ENCODE measurements around the gene COX10. TPM values are rescaled to one million over a fixed set of nuclear protein-coding genes. Genes with fewer than 3 reads are reported as not detected.

Gene COX10
- total and polyA plus RNA-seq, 9 donors = 11.4 to 16.1 (median 14.1) TPM

GRCh38 chr17:14113137-14113536, 43.8 kb downstream of the COX10 start:
- no peak for DNase-seq

GRCh38 chr17:14116263-14117024, 47.1 kb downstream of the COX10 start:
- WGBS (ENCODE audit: insufficient coverage) = 100% methylated on average over 3 of the region's 4 CpGs

More at GRCh38 chr17:14113137-14113536, 43.8 kb downstream of the COX10 start:
- no peaks in the 10 kb centered on the region for H3K36me3 ChIP-seq (ENCODE audit: control insufficient read depth, insufficient read depth, low read length)
- H3K4me1 ChIP-seq (ENCODE audit: control insufficient read depth, insufficient read depth, low read length) = no peaks in the 10 kb centered on the region
- no CpG with 5 or more reads among the region's 1 CpG for WGBS (ENCODE audit: insufficient coverage)
- no peaks in the 10 kb centered on the region for H3K27me3 ChIP-seq (ENCODE audit: control insufficient read depth, insufficient read depth, low read length)
- no peak overlapping the region for H3K4me3 ChIP-seq (ENCODE audit: low read length)
- H3K27ac ChIP-seq (ENCODE audit: low read length) = no peak overlapping the region
- no peaks in the 10 kb centered on the region for H3K9me3 ChIP-seq (replicated peaks; ENCODE audit: control insufficient read depth, low read depth, low read length)

GRCh38 chr17:14118951-14119350, 49.6 kb downstream of the COX10 start:
- DNase-seq = no peak
- WGBS (ENCODE audit: insufficient coverage) = no CpG with 5 or more reads among the region's 2 CpGs
- Histone ChIP-seq H3K36me3 (ENCODE audit: control insufficient read depth, insufficient read depth, low read length) (no peaks in the 10 kb centered on the region), H3K27ac (ENCODE audit: low read length) (no peak overlapping the region), H3K27me3 (ENCODE audit: control insufficient read depth, insufficient read depth, low read length) (no peaks in the 10 kb centered on the region), H3K4me3 (ENCODE audit: low read length) (no peak overlapping the region), H3K4me1 (ENCODE audit: control insufficient read depth, insufficient read depth, low read length) (no peaks in the 10 kb centered on the region), H3K9me3 (replicated peaks; ENCODE audit: control insufficient read depth, low read depth, low read length) (no peaks in the 10 kb centered on the region)

More at GRCh38 chr17:14116263-14117024, 47.1 kb downstream of the COX10 start:
- H3K27ac ChIP-seq (ENCODE audit: low read length) = no peak overlapping the region
- no peak for DNase-seq
- no peaks in the 10 kb centered on the region for H3K9me3 ChIP-seq (replicated peaks; ENCODE audit: control insufficient read depth, low read depth, low read length)
- no peaks in the 10 kb centered on the region for H3K36me3 ChIP-seq (ENCODE audit: control insufficient read depth, insufficient read depth, low read length)
- no peaks in the 10 kb centered on the region for H3K4me1 ChIP-seq (ENCODE audit: control insufficient read depth, insufficient read depth, low read length)
- H3K27me3 ChIP-seq (ENCODE audit: control insufficient read depth, insufficient read depth, low read length) = no peaks in the 10 kb centered on the region
- no peak overlapping the region for H3K4me3 ChIP-seq (ENCODE audit: low read length)

- H3K27ac ChIP-seq (ENCODE audit: low read length) = no peak overlapping the region
- H3K36me3 ChIP-seq (ENCODE audit: control insufficient read depth, insufficient read depth, low read length) = no peaks in the 10 kb centered on the region
- H3K27me3 ChIP-seq (ENCODE audit: control insufficient read depth, insufficient read depth, low read length) = no peaks in the 10 kb centered on the region
- WGBS (ENCODE audit: insufficient coverage) = 98% methylated on average over 3 of the region's 3 CpGs
- no peaks in the 10 kb centered on the region for H3K4me1 ChIP-seq (ENCODE audit: control insufficient read depth, insufficient read depth, low read length)
- no peak overlapping the region for H3K4me3 ChIP-seq (ENCODE audit: low read length)
- no peaks in the 10 kb centered on the region for H3K9me3 ChIP-seq (replicated peaks; ENCODE audit: control insufficient read depth, low read depth, low read length)
- DNase-seq = no peak
Measured at GRCh38 chr17:14119546-14119945, 50.2 kb downstream of the COX10 start.

GRCh38 chr17:14121952-14122351, 52.6 kb downstream of the COX10 start:
- Histone ChIP-seq H3K9me3 (replicated peaks; ENCODE audit: control insufficient read depth, low read depth, low read length) (no peaks in the 10 kb centered on the region), H3K27ac (ENCODE audit: low read length) (no peak overlapping the region), H3K36me3 (ENCODE audit: control insufficient read depth, insufficient read depth, low read length) (no peaks in the 10 kb centered on the region), H3K4me1 (ENCODE audit: control insufficient read depth, insufficient read depth, low read length) (no peaks in the 10 kb centered on the region), H3K27me3 (ENCODE audit: control insufficient read depth, insufficient read depth, low read length) (no peaks in the 10 kb centered on the region), H3K4me3 (ENCODE audit: low read length) (no peak overlapping the region)
- 90% methylated on average over 6 of the region's 6 CpGs for WGBS (ENCODE audit: insufficient coverage)
- no peak for DNase-seq

GRCh38 chr17:14123619-14124278, 54.4 kb downstream of the COX10 start:
- WGBS (ENCODE audit: insufficient coverage) = 60% methylated on average over 1 of the region's 5 CpGs
- DNase-seq = no peak
- Histone ChIP-seq H3K27me3 (ENCODE audit: control insufficient read depth, insufficient read depth, low read length) (no peaks in the 10 kb centered on the region), H3K9me3 (replicated peaks; ENCODE audit: control insufficient read depth, low read depth, low read length) (no peaks in the 10 kb centered on the region), H3K4me3 (ENCODE audit: low read length) (no peak overlapping the region), H3K36me3 (ENCODE audit: control insufficient read depth, insufficient read depth, low read length) (no peaks in the 10 kb centered on the region), H3K27ac (ENCODE audit: low read length) (no peak overlapping the region), H3K4me1 (ENCODE audit: control insufficient read depth, insufficient read depth, low read length) (no peaks in the 10 kb centered on the region)

- DNase-seq = no peak
- H3K4me1 ChIP-seq (ENCODE audit: control insufficient read depth, insufficient read depth, low read length) = no peaks in the 10 kb centered on the region
- H3K27me3 ChIP-seq (ENCODE audit: control insufficient read depth, insufficient read depth, low read length) = no peaks in the 10 kb centered on the region
- no peaks in the 10 kb centered on the region for H3K9me3 ChIP-seq (replicated peaks; ENCODE audit: control insufficient read depth, low read depth, low read length)
- 54% methylated on average over 3 of the region's 4 CpGs for WGBS (ENCODE audit: insufficient coverage)
- no peak overlapping the region for H3K27ac ChIP-seq (ENCODE audit: low read length)
- no peak overlapping the region for H3K4me3 ChIP-seq (ENCODE audit: low read length)
- no peaks in the 10 kb centered on the region for H3K36me3 ChIP-seq (ENCODE audit: control insufficient read depth, insufficient read depth, low read length)
Measured at GRCh38 chr17:14124854-14125253, 55.5 kb downstream of the COX10 start.

- WGBS (ENCODE audit: insufficient coverage) = no CpG with 5 or more reads among the region's 6 CpGs
- H3K36me3 ChIP-seq (ENCODE audit: control insufficient read depth, insufficient read depth, low read length) = no peaks in the 10 kb centered on the region
- no peak overlapping the region for H3K27ac ChIP-seq (ENCODE audit: low read length)
- H3K4me1 ChIP-seq (ENCODE audit: control insufficient read depth, insufficient read depth, low read length) = no peaks in the 10 kb centered on the region
- H3K4me3 ChIP-seq (ENCODE audit: low read length) = peak overlapping the region; percentile 2
- no peaks in the 10 kb centered on the region for H3K9me3 ChIP-seq (replicated peaks; ENCODE audit: control insufficient read depth, low read depth, low read length)
- no peaks in the 10 kb centered on the region for H3K27me3 ChIP-seq (ENCODE audit: control insufficient read depth, insufficient read depth, low read length)
- DNase-seq = no peak
Measured at GRCh38 chr17:14125518-14126137, 56.3 kb downstream of the COX10 start.

- Histone ChIP-seq H3K9me3 (replicated peaks; ENCODE audit: control insufficient read depth, low read depth, low read length) (no peaks in the 10 kb centered on the region), H3K27ac (ENCODE audit: low read length) (no peak overlapping the region), H3K4me3 (ENCODE audit: low read length) (no peak overlapping the region), H3K27me3 (ENCODE audit: control insufficient read depth, insufficient read depth, low read length) (no peaks in the 10 kb centered on the region), H3K4me1 (ENCODE audit: control insufficient read depth, insufficient read depth, low read length) (no peaks in the 10 kb centered on the region), H3K36me3 (ENCODE audit: control insufficient read depth, insufficient read depth, low read length) (no peaks in the 10 kb centered on the region)
- no peak for DNase-seq
Measured at GRCh38 chr17:14133104-14133503, 63.8 kb downstream of the COX10 start.

- Histone ChIP-seq H3K27ac (ENCODE audit: low read length) (no peak overlapping the region), H3K27me3 (ENCODE audit: control insufficient read depth, insufficient read depth, low read length) (no peaks in the 10 kb centered on the region)
- no CpG with 5 or more reads among the region's 2 CpGs for WGBS (ENCODE audit: insufficient coverage)
Measured at GRCh38 chr17:14134456-14134855, 65.2 kb downstream of the COX10 start.

More at GRCh38 chr17:14134456-14134855, 65.2 kb downstream of the COX10 start:
- Histone ChIP-seq H3K9me3 (replicated peaks; ENCODE audit: control insufficient read depth, low read depth, low read length) (no peaks in the 10 kb centered on the region), H3K4me1 (ENCODE audit: control insufficient read depth, insufficient read depth, low read length) (no peaks in the 10 kb centered on the region), H3K36me3 (ENCODE audit: control insufficient read depth, insufficient read depth, low read length) (no peaks in the 10 kb centered on the region), H3K4me3 (ENCODE audit: low read length) (no peak overlapping the region)
- no peak for DNase-seq

All from muscle of leg (tissue), 11 donors.